Right cardiac atrium (tissue), 5 donors: ENCODE results near the gene TMSB10. TPM values are rescaled to one million over a fixed set of nuclear protein-coding genes. Genes with fewer than 3 reads are reported as not detected.
A peak's percentile ranks its signal among the peaks of the same experiment; 100 is the strongest.

Experiments used
- ATAC-seq, 2 donors: fragments of 200-7000 bp; cut with Tn5 transposase; one replicate each; pipeline versions ENCODE4 v1.8.0 to v1.9.1; 2020; ENCODE audit warnings: moderate library complexity in 2 of 2, mild to moderate bottlenecking in 1 of 2
- DNase-seq, 3 donors: peaks; one replicate each; pipeline ENCODE4 v3.0.0-alpha.2; 2020
- H3K27ac ChIP-seq: one replicate; pipeline ENCODE4 v1.5.1; 2013; ENCODE audit warnings: mild to moderate bottlenecking, low read length, control low read depth, moderate library complexity
- H3K27me3 ChIP-seq: one replicate; pipeline ENCODE4 v1.6.1; 2013; ENCODE audit not compliant: control insufficient read depth, insufficient read depth
- H3K4me1 ChIP-seq: one replicate; pipeline ENCODE4 v1.6.1; 2013; ENCODE audit warnings: low read length; ENCODE audit not compliant: control insufficient read depth, insufficient read depth
- H3K4me3 ChIP-seq: one replicate; pipeline ENCODE4 v1.5.1; 2013; ENCODE audit warnings: low read length, control low read depth
- H3K9me3 ChIP-seq: one replicate; pipeline ENCODE4 v1.6.1; 2013; ENCODE audit warnings: low read length; ENCODE audit not compliant: control insufficient read depth
- WGBS: extraction: QIAGEN DNeasy Blood & Tissue Kit; methylation state at CpG from one replicate; pipeline ENCODE4 v1.1.7; 2013; 5-methylcytosine and 5-hydroxymethylcytosine counted together
- intact Hi-C, 4 donors: fragments of 100-400 bp; cut with DNase I; formaldehyde crosslinking; loops; one replicate each; pipeline versions ENCODE4 v1.11.0 to v1.14.0; 2022 to 2023
- polyA plus RNA-seq: library from polyadenylated mRNA; stranded (reverse); fragments of 200-250 nt; gene quantifications from one replicate; pipeline ENCODE4 v1.2.3, GENCODE V29; 2013
- total RNA-seq, 4 donors: library from RNA; stranded (reverse); fragmentation: NEBNext Ultra II Directional; extraction: Animal tissue kit (Norgen Biotek cat#: 25700); gene quantifications; one replicate each; pipeline ENCODE4 v1.2.1, GENCODE V29; 2021
- donor health status: healthy with polysubstance abuse.
- donor health status: DM: no; HTN: yes; CAD: no.
- donor health status: DM: no; HTN: no; CAD: no.
- donor health status: DM: no; HTN: yes; CAD: no; lungs with severe emphysema.
- donor health status: DM: yes; HTN: yes; CAD: no.

The TMSB10 gene
- total and polyA plus RNA-seq, 5 donors: 341 to 805 (median 490) TPM

DNA sequence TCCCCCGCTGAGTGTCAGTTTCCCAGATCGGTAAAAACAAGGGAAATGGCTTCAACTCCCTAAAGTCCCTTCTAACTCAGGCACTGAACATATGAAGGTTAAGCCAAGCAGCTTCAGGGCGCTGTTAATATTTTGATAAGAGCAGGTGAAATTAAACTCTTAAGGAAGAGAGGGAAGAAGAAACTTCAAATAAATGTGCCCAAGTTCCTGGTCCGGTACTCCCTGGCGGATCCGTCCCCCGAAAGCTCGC is 25.1 kb upstream of the TMSB10 start:
- intact Hi-C loops: loop anchor here (5.0 to 10.0 kb wide), 2 partner anchors 383 to 386 kb away; no protein-coding TSS in a partner anchor
- 1% methylated on average over 8 of the region's 8 CpGs for WGBS

DNA sequence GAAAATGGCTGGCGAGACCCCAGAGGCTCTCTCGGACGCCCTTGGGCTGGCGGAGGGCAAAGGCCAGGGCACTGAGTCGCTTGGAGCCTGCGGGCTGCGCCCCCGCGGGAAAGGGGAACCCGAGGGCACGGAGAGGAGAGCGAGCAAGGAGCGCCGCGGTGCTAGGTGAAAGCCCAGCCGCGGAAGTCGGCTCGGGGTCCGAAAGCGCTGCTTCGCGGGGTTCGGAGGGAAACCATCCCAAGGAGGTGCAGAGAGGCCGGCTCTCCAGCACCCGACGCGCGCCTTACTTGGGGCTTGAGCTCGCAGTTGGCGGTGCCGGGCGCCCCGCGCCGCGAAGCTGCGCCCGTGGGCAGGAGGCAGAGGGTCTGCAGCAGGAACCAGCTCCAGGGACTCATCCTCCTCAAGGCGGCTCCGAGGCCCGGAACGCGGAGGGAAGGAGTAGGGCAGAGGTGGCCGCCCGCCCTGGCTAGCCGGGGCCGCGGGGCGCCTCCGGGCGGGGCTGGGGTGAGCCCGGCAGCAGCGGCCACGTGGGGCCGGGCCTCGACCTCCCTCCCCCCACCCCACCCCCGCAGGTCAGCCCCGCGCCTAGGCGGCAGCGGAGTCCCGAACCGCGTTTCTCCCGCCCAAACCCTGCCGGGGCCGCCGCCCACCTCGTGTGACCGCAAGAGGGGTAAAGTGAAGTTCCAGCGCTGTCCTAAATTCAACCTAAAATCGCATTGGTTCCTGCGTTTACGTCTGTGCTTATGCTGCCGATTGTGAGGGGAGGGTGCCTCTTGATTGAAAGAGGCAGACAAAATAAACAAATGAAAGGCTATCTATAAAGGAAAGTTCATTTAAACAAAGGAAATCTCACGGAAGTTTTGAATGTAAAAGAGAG is 24.6 kb upstream of the TMSB10 start, which contains the start of gene TRABD2A:
TSS of gene TRABD2A (minus strand) at position 440 of the 877 bp plus-strand sequence. CDS start at position 395, 45 bp downstream.
- Histone ChIP-seq H3K9me3 (no peaks in the 10 kb centered on the region), H3K4me3 (peak within 1 kb of the TSS; percentile 54), H3K27ac (no peak within 1 kb of the TSS), H3K4me1 (peaks cover 5% of the 10 kb centered on the region), H3K27me3 (no peaks in the 10 kb centered on the region)
- intact Hi-C loops: loop anchor here (5.0 to 10.0 kb wide), 2 partner anchors 384 to 386 kb away; no protein-coding TSS in a partner anchor
- ATAC-seq: peak; percentile 42 to 71
- DNase-seq: peak in 1 of 3 donors; percentile 68
- under 1% methylated on average over 77 of the region's 77 CpGs for WGBS

More for the DNA sequence above, 25.1 kb upstream of the TMSB10 start:
- Histone ChIP-seq H3K4me1 (peaks cover 5% of the 10 kb centered on the region), H3K4me3 (peak overlapping the region; percentile 54), H3K27me3 (no peaks in the 10 kb centered on the region), H3K27ac (no peak overlapping the region), H3K9me3 (no peaks in the 10 kb centered on the region)
- ATAC-seq (no peak), DNase-seq (no peak)

DNA sequence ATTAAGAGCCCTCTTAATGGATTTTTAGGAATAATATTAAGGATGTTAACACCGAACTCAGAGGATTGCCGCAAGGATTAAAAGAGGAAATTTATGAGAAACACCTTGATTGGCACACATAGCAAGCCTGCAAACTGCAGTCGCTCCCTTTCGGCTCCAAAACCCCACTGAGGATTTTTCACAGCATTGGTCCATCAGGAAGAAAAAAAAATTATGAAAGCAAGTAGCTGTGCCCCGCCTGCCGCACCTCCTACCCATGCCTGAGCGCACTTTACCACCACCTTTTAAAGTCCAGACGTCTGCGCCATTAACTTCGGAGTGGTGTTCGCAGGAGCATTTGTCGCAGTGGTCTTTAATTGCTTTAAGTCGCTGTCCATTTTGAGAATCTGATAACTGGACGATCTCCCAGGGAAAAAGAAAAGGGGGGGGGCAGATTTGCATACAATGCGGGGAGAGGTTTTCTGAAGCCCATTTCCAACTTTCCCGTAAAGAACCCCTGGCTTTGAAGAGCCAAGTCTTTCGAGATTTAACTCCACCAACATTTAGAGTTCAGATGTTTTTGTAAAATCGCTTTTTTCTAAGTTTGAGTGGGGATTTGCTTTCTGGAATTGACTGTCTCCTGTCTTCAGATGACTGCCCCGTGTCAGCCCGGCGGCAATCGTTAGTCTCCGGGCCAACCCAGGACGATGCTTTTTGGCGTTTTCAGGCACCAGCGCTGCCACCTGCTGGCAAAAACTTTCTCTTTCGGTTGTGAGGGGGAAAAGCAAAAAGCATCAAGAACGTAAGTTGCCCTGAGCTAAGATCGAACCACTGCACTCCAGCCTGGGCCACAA is 23.7 kb upstream of the TMSB10 start:
- no peaks in the 10 kb centered on the region for H3K9me3 ChIP-seq
- peaks cover 5% of the 10 kb centered on the region for H3K4me1 ChIP-seq
- peak; percentile 78 to 87 for ATAC-seq
- WGBS: 2% methylated on average over 29 of the region's 29 CpGs
- H3K4me3 ChIP-seq: peak overlapping the region; percentile 54
- no peak overlapping the region for H3K27ac ChIP-seq
- no peaks in the 10 kb centered on the region for H3K27me3 ChIP-seq
- intact Hi-C loops: loop anchor here (5.0 to 10.0 kb wide), 2 partner anchors 384 to 387 kb away; no protein-coding TSS in a partner anchor
- DNase-seq: peak; percentile 79 to 90 (median 83)

DNA sequence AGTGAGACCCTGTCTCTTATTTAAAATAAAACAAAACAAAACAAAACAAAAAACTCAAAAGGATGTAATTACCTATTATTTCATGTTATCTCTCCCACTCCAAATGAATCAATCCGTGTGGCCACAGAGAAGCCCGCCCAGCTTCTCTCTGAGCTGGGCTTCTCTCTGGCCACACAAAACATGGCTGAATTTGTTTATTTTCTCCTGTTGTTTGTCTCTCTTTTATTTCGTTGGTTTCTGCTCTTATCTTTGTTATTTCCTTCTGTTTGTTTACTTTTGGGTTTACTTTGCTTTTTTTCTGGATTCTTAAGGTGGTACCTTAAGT is 23.1 kb upstream of the TMSB10 start:
- Histone ChIP-seq H3K4me3 (no peak overlapping the region), H3K9me3 (no peaks in the 10 kb centered on the region), H3K27me3 (no peaks in the 10 kb centered on the region), H3K27ac (no peak overlapping the region), H3K4me1 (peaks cover 5% of the 10 kb centered on the region)
- intact Hi-C loops: loop anchor here (5.0 to 10.0 kb wide), 2 partner anchors 385 to 388 kb away; no protein-coding TSS in a partner anchor
- DNase-seq (no peak), ATAC-seq (no peak)
- 52% methylated on average over 3 of the region's 3 CpGs for WGBS

DNA sequence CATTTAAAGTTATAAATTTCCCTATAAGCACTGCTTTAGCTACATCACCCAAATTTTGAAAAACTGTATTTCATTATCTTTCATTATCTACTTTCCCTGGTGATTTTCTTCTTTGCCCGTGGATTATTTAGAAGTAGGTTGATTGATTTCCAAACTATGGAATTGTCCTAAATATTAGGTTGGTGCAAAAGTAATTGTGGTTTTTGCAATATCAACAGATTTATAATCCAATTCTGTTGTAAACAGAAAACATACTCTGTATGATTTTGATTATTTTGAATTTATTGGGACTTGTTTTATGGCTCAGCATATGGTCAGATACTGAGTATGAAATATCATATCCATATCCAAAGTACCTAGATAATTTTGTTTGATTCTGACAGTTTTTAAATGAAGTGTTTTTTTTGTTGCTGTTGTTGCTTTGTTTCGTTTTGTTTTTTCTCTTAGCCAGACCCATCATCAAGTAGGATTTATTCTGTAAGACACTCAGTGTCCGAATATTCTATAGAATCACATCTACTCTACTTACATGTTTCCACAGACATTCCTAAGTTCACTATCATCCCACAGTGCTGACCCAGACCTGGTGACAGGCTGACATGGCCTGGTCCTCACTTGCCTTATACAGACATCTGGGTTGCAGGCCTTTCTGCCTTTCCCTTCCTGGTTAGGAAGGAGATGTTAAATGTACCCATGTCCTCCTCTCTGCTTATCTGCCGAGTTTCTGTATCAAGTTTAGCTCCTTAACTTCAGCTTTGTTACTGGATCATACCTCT is 22.5 kb upstream of the TMSB10 start:
- intact Hi-C loops: loop anchor here (5.0 to 10.0 kb wide), 2 partner anchors 386 to 388 kb away; no protein-coding TSS in a partner anchor
- WGBS: 89% methylated on average over 4 of the region's 4 CpGs

DNA sequence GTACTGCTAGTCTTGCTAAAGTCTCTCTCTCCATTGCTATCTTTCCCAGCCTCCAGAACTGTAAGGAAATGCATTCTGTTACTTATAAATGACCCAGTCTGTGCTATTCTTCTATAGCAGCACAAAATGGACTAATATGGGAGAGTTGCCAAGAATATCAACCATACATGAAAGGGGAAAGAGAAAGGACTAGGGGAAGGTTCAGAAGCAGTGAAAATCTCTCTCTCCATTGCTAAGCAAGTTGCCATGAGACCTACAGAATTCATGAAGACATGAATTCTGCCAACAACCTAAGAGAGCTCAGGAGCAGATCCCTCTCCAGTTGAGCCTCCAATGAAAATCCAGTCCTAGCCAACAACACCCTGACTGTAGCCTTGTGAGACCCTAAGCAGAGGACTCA is 21.0 kb upstream of the TMSB10 start:
- no peak overlapping the region for H3K4me3 ChIP-seq
- H3K27ac ChIP-seq: no peak overlapping the region
- DNase-seq (no peak), ATAC-seq (no peak)
- H3K27me3 ChIP-seq: no peaks in the 10 kb centered on the region
- intact Hi-C loops: loop anchor here (5.0 to 10.0 kb wide), 2 partner anchors 387 to 390 kb away; no protein-coding TSS in a partner anchor
- H3K4me1 ChIP-seq: peaks cover 7% of the 10 kb centered on the region
- H3K9me3 ChIP-seq: no peaks in the 10 kb centered on the region

More for the DNA sequence above, 22.5 kb upstream of the TMSB10 start:
- Histone ChIP-seq H3K27ac (no peak overlapping the region), H3K4me1 (peaks cover 5% of the 10 kb centered on the region), H3K4me3 (no peak overlapping the region), H3K9me3 (no peaks in the 10 kb centered on the region), H3K27me3 (no peaks in the 10 kb centered on the region)
- ATAC-seq (no peak), DNase-seq (no peak)

DNA sequence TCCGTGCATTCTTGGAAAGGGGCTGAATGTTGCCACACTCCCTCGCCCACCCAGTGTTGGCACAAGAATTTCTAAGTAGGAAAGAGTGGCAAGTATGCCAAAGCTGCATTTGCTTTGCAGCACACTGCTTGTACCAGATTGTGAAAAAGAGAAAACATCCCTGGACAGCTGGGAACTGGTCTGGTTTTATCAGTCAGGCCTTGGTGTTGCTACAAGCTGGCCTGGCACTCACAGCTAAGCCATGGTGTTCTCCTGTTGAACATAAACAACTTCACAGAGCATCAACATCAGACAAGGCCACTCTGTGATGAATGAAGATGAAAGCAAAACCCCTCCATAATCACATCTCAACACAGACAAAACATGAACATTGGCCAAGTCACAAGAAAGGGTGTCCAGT is 20.3 kb upstream of the TMSB10 start:
- Histone ChIP-seq H3K4me3 (no peak overlapping the region), H3K27ac (no peak overlapping the region), H3K4me1 (peaks cover 4% of the 10 kb centered on the region), H3K27me3 (no peaks in the 10 kb centered on the region), H3K9me3 (no peaks in the 10 kb centered on the region)
- WGBS: 98% methylated on average over 2 of the region's 2 CpGs
- ATAC-seq (no peak), DNase-seq (no peak)
- intact Hi-C loops: loop anchor here in 2 of 4 donors (10.0 kb wide), 1 partner anchor 390 kb away; no protein-coding TSS in a partner anchor

DNA sequence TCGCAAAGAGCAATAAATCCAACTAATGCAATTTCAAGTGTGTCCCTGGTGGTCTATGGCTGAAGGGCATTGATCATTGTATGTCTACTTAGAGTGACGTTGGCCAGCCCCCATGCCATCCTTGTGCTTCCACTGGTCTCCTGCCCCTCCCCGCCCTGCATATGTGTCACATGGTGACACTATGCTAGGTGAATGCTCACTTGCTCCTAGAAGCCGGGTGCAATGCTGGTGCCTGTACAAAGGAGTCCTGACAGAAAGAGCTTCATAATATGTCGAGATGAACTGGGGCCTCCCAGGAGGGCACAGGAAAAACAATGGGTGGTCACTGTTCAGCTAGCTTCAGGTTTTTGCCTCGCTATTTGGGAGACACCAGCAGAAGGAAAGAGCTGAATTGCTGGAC is 18.7 kb upstream of the TMSB10 start:
- H3K27ac ChIP-seq: no peak overlapping the region
- no peak for ATAC-seq
- no peak for DNase-seq
- WGBS: 94% methylated on average over 6 of the region's 6 CpGs
- H3K4me3 ChIP-seq: no peak overlapping the region
- intact Hi-C loops: loop anchor here in 2 of 4 donors (10.0 kb wide), 1 partner anchor 392 kb away; no protein-coding TSS in a partner anchor
- H3K4me1 ChIP-seq: peaks cover 2% of the 10 kb centered on the region
- H3K27me3 ChIP-seq: no peaks in the 10 kb centered on the region
- no peaks in the 10 kb centered on the region for H3K9me3 ChIP-seq

DNA sequence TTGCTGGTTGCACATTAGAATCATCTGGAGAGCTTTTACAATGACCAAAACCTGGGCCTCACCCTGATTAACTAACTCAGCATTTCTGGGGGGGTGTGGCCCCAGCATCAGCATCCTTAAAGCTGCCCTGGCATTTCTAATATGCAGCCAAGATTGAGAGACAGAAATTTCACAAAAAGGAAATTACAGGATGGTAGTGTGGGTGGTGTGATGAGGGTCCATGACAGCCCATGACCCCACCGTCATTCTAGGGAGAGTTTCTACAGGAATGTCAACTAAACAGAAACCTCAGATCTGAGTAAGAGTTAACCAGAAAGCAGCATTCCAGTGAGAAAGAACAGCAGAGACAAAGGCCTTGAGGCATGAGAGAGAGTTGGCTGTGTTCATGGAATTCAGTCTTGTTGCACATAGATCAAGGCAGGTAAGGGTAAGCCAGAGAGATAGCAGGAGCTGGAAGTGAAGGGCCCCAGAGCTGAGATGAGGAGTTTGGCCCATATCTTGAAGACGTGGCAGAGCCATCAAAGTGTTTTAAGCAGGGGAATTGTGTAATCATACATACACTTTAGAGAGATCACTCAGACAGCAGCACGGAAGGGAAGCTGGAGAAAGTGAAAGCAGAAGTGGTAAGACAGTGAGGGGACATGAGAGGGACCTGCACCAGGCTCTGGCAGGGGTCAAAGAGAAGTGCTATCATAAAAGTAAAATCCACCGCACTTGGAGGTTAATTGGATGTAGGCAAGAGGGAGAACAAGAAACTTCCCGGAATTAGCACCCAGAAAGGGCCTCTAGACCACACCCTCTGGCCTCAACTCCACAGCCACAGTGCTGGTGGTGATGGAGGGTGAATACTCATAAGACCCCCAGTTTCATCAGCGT is 16.8 kb upstream of the TMSB10 start:
- peak overlapping the region; percentile 9 for H3K4me3 ChIP-seq
- ATAC-seq (peak; percentile 83 to 85), DNase-seq (no peak)
- no peaks in the 10 kb centered on the region for H3K9me3 ChIP-seq
- peaks cover 2% of the 10 kb centered on the region for H3K4me1 ChIP-seq
- no peaks in the 10 kb centered on the region for H3K27me3 ChIP-seq
- WGBS: 44% methylated on average over 6 of the region's 6 CpGs
- H3K27ac ChIP-seq: peak overlapping the region; percentile 38
- intact Hi-C loops: loop anchor here in 2 of 4 donors (10.0 kb wide), 1 partner anchor 394 kb away; no protein-coding TSS in a partner anchor
